Stomach (tissue), 4 donors: Measurements from ENCODE around the gene RPS2.

Experiments used
- CTCF ChIP-seq, 7 experiments: fragments of 450-650 bp in 4 of 7; fragments of 200-600 bp in 3 of 7; sonication (generic) in 3 of 7; IDR thresholded peaks; one replicate each; pipeline ENCODE4 v1.5.1; 2016 to 2019; ENCODE audit warnings: antibody characterized with exemption in 7 of 7, control low read depth in 2 of 7, mild to moderate bottlenecking in 1 of 7
- POLR2AphosphoS5 ChIP-seq, 3 donors: sonication (generic); formaldehyde crosslinking; IDR thresholded peaks; one replicate each; pipeline ENCODE4 v1.6.1; 2016; ENCODE audit warnings: antibody characterized with exemption in 3 of 3

GRCh38 chr16:2003827-2004641, 39.4 kb upstream of the RPS2 start:
- TF ChIP-seq POLR2AphosphoS5 (IDR thresholded peaks at IDR 0.05) (peak in 1 of 3 donors; percentile 79), CTCF (IDR thresholded peaks at IDR 0.05) (peak in 5 of 7 experiments; percentile 80 to 93 (median 90))
